HG03521 (cell line): Measurements from ENCODE around the gene MMP28.

Experiments used
- ATAC-seq: cut with Tn5 transposase; IDR thresholded peaks from one replicate; pipeline ENCODE4 v1.9.1; 2021; ENCODE audit warnings: mild to moderate bottlenecking, moderate library complexity; ENCODE audit not compliant: unreplicated experiment

MMP28 gene

GRCh38 chr17:35799942-35800341 lies 4.5 kb upstream of the MMP28 start:
- ATAC-seq, result no peak

GRCh38 chr17:35797918-35798317 lies 2.5 kb upstream of the MMP28 start:
- ATAC-seq, result no peak

- no peak for ATAC-seq
These were observed 1.9 kb upstream of the MMP28 start for GRCh38 chr17:35797370-35797769.

GRCh38 chr17:35796942-35797341 lies 1.5 kb upstream of the MMP28 start:
- ATAC-seq, result no peak

GRCh38 chr17:35795871-35796265 lies 427 bp upstream of the MMP28 start:
- ATAC-seq, result no peak

GRCh38 chr17:35793257-35793656 lies 2.2 kb downstream of the MMP28 start:
- ATAC-seq, result no peak

- no peak for ATAC-seq
These were observed 3.6 kb downstream of the MMP28 start for GRCh38 chr17:35791681-35792350.

GRCh38 chr17:35790841-35791240 lies 4.6 kb downstream of the MMP28 start:
- no peak for ATAC-seq

- ATAC-seq, result no peak
These were observed 6.7 kb downstream of the MMP28 start for GRCh38 chr17:35788477-35789368.

- no peak for ATAC-seq
These were observed 8.5 kb downstream of the MMP28 start for GRCh38 chr17:35786941-35787432.

GRCh38 chr17:35784895-35785294 lies 10.5 kb downstream of the MMP28 start:
- ATAC-seq, result no peak

- ATAC-seq, result no peak
These were observed 14.5 kb downstream of the MMP28 start for GRCh38 chr17:35780950-35781349.

- ATAC-seq, result no peak
These were observed 16.7 kb downstream of the MMP28 start for GRCh38 chr17:35778641-35779196.

- ATAC-seq, result no peak
These were observed 19.9 kb downstream of the MMP28 start for GRCh38 chr17:35775583-35775982.

GRCh38 chr17:35775039-35775438 lies 20.4 kb downstream of the MMP28 start:
- no peak for ATAC-seq

GRCh38 chr17:35774499-35774898 lies 20.9 kb downstream of the MMP28 start:
- ATAC-seq, result no peak

GRCh38 chr17:35773679-35774425 lies 21.6 kb downstream of the MMP28 start:
- no peak for ATAC-seq

GRCh38 chr17:35773129-35773528 lies 22.3 kb downstream of the MMP28 start:
- ATAC-seq, result no peak

- no peak for ATAC-seq
These were observed 25.4 kb downstream of the MMP28 start for GRCh38 chr17:35769895-35770486.

GRCh38 chr17:35768797-35769196 lies 26.6 kb downstream of the MMP28 start:
- no peak for ATAC-seq
